Measurements from ENCODE around the gene FAM53B. TPM values are rescaled to one million over a fixed set of nuclear protein-coding genes. Genes with fewer than 3 reads are reported as not detected.

FAM53B gene
- polyA plus RNA-seq, 1 of the 3 experiments (the other 2 are of a cell fraction) = 5.6 TPM

GRCh38 chr10:124628676-124629021 is 115.5 kb downstream of the FAM53B start (continued):
- TF ChIP-seq TEAD4 (IDR thresholded peaks at IDR 0.05; ENCODE audit: borderline replicate concordance, insufficient read depth) (no peak), MXI1 (IDR thresholded peaks at IDR 0.05; ENCODE audit: low read depth, low read length) (no peak), NRF1 (IDR thresholded peaks at IDR 0.05; ENCODE audit: low read depth, low read length) (no peak), MEF2A (IDR thresholded peaks at IDR 0.05; ENCODE audit: borderline replicate concordance, low read depth) (no peak), ELF1 (IDR thresholded peaks at IDR 0.05) (no peak)
- TF ChIP-seq, protein P1, sequence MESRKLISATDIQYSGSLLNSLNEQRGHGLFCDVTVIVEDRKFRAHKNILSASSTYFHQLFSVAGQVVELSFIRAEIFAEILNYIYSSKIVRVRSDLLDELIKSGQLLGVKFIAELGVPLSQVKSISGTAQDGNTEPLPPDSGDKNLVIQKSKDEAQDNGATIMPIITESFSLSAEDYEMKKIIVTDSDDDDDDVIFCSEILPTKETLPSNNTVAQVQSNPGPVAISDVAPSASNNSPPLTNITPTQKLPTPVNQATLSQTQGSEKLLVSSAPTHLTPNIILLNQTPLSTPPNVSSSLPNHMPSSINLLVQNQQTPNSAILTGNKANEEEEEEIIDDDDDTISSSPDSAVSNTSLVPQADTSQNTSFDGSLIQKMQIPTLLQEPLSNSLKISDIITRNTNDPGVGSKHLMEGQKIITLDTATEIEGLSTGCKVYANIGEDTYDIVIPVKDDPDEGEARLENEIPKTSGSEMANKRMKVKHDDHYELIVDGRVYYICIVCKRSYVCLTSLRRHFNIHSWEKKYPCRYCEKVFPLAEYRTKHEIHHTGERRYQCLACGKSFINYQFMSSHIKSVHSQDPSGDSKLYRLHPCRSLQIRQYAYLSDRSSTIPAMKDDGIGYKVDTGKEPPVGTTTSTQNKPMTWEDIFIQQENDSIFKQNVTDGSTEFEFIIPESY (IDR thresholded peaks at IDR 0.05; ENCODE audit: borderline replicate concordance, low read depth) = no peak
- TF ChIP-seq, protein P2, sequence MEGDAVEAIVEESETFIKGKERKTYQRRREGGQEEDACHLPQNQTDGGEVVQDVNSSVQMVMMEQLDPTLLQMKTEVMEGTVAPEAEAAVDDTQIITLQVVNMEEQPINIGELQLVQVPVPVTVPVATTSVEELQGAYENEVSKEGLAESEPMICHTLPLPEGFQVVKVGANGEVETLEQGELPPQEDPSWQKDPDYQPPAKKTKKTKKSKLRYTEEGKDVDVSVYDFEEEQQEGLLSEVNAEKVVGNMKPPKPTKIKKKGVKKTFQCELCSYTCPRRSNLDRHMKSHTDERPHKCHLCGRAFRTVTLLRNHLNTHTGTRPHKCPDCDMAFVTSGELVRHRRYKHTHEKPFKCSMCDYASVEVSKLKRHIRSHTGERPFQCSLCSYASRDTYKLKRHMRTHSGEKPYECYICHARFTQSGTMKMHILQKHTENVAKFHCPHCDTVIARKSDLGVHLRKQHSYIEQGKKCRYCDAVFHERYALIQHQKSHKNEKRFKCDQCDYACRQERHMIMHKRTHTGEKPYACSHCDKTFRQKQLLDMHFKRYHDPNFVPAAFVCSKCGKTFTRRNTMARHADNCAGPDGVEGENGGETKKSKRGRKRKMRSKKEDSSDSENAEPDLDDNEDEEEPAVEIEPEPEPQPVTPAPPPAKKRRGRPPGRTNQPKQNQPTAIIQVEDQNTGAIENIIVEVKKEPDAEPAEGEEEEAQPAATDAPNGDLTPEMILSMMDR (IDR thresholded peaks at IDR 0.05) = no peak
- TF ChIP-seq, protein P3, sequence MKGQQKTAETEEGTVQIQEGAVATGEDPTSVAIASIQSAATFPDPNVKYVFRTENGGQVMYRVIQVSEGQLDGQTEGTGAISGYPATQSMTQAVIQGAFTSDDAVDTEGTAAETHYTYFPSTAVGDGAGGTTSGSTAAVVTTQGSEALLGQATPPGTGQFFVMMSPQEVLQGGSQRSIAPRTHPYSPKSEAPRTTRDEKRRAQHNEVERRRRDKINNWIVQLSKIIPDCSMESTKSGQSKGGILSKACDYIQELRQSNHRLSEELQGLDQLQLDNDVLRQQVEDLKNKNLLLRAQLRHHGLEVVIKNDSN (IDR thresholded peaks at IDR 0.05; ENCODE audit: borderline replicate concordance, low read depth) = no peak

- DNase-seq = no peak
- Histone ChIP-seq H2AFZ (ENCODE audit: low read depth) (no peak overlapping the region), H4K20me1 (ENCODE audit: insufficient read depth) (no peaks in the 10 kb centered on the region), H3K9ac (no peak overlapping the region), H3K4me1 (ENCODE audit: control insufficient read depth in 1 of 2, insufficient read depth in 2 of 2, low read depth in 1 of 2, low read length in 1 of 2) (peaks cover 0 to 28% of the 10 kb centered on the region in 2 experiments; a peak in 1 of 4 replicates), H3K36me3 (replicated peaks in 1 of 2; ENCODE audit: control insufficient read depth in 1 of 2, insufficient read depth in 2 of 2, low read length in 1 of 2) (peaks cover 0 to 2% of the 10 kb centered on the region in 2 experiments), H3K4me3 (ENCODE audit: low read depth in 2 of 2, low read length in 1 of 2) (no peak overlapping the region), H3K27ac (ENCODE audit: low read depth in 2 of 2, low read length in 1 of 2) (no peak overlapping the region; a peak in 1 of 4 replicates), H3K79me2 (ENCODE audit: insufficient read depth) (no peaks in the 10 kb centered on the region), H3F3A (replicated peaks; ENCODE audit: insufficient read depth) (no peaks in the 10 kb centered on the region), H3K4me2 (no peak overlapping the region), H3K9me3 (no peaks in the 10 kb centered on the region), H3K27me3 (ENCODE audit: insufficient read depth) (no peaks in the 10 kb centered on the region), H3K9me2 (no peaks in the 10 kb centered on the region)
- TF ChIP-seq RCOR1 (IDR thresholded peaks at IDR 0.05; ENCODE audit: low read length) (no peak), MEF2A (IDR thresholded peaks at IDR 0.05; ENCODE audit: borderline replicate concordance, low read depth) (no peak), CHD2 (IDR thresholded peaks at IDR 0.05; ENCODE audit: low read length, partially characterized antibody) (no peak)
- TF ChIP-seq, protein P1 (IDR thresholded peaks at IDR 0.05; ENCODE audit: borderline replicate concordance, low read depth) = no peak
- CTCF ChIA-PET = interaction anchor here (0.8 to 1.0 kb wide), 4 partner anchors 9 to 117 kb away, joined by 3 to 4 read pairs (median 3); no protein-coding TSS in a partner anchor
- POLR2A ChIA-PET = no interaction called here
- 94% methylated on average over 8 of the region's 12 CpGs for WGBS (ENCODE audit: low lambda C conversion rate)
Measured at GRCh38 chr10:124627866-124628675, 116.1 kb downstream of the FAM53B start.
